Stimulated activated CD8-positive, alpha-beta memory T cell treated with anti-CD3 and anti-CD28 coated beads, Interleukin-12 subunit alpha, Interleukin-12 subunit beta, amount 100 ng/mL, for 24 hours (primary cell): Measurements from ENCODE around the gene NYAP1.
"Not testable (repeated sequence)": the region's sequence is repeated elsewhere in the genome, so short reads cannot be mapped to it uniquely, and the experiment has no call there.

ENCODE experiments used
- DNase-seq: peaks from one replicate; pipeline ENCODE4 v3.0.0-alpha.2; 2020; ENCODE audit errors: extremely low read depth

The NYAP1 gene

GRCh38 chr7:100483722-100484672 is at the start of gene NYAP1:
TSS of gene NYAP1 (plus strand) at chr7:100483927. CDS start at chr7:100485312, 1,385 bp downstream.
- no peak for DNase-seq

DNA sequence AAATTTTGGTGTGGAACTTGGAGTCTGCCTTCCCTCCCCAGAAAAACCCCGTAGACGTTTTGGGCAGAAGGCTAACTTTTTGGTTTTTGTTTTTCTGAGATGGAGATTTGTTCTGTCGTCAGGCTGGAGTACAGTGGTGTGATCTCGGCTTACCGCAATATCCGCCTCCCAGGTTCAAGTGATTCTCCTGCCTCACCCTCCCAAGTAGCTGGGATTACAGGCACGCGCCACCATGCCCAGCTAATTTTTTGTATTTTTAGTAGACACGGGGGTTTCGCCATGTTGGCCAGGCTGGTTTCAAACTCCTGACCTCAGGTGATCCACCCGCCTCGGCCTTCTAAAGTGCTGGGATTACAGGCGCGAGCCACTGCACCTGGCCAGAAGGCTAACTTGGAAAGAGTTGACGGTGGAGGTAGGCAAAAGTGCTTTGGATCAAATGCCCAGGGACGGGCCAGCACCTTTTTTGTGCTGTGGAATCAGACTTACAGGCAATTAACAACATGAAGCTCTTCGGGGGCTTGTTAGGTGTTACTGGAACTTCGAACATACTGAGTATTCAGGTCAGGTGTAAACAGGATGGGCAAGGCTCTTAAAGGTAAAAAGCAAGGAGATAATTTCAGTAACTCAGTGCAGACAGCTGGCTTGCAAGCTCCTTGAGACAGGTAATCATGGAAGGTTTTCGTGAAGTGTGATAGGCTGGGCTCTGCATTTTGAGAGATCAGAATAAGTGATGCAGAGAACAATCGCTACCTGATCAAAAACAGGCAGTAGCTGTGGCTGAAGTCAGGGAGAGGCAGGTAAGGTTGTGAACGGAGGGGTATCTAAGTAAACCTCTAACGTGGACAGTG is 49.2 kb upstream of the NYAP1 start:
- no peak for DNase-seq

- no peak for DNase-seq
Measured at GRCh38 chr7:100435401-100436304, 48.1 kb upstream of the NYAP1 start.

DNA sequence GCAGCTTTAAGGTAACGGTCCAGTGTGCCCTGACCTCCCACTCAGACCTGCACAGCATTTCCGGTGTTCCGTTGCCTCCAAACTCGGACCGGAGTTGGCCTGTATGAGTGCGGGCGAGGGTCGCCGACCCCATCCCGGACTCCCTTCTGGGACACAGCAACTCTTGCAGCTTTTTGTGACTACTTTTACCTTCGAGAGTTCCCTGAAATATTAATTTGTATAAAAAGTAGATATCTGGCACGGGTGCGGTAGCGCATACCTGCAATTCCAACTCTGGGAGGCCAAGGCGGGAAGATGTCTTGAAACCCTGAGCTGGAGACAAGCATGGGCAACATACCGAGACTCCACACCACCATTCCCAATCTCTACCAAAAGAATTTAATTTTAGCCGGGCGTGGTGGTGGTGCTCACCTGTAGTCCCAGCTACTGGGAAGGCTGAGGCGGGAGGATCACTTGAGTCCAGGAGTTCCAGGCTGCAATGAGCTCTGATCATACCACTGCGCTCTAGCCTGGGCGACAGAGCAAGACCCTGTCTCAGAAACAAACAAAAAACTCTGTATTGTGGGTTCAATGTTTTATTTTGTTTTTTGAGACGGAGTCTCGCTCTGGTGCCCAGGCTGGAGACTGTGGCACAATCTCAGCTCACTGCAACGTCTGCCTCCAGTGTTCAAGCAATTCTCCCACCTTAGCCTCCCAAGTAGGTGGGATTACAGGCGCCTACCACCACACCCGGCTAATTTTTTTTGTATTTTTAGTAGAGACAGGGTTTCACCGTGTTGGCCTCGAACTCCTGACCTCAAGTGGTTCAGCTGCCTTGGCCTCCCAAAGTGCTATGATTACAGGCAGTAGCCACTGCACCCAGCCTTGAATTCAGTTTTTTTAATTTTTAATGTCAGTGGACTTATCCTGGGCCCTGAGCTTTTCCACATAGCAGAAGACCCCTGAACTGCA is 46.3 kb upstream of the NYAP1 start:
- no peak for DNase-seq

- no peak for DNase-seq
Measured at GRCh38 chr7:100438172-100438571, 45.6 kb upstream of the NYAP1 start.

DNA sequence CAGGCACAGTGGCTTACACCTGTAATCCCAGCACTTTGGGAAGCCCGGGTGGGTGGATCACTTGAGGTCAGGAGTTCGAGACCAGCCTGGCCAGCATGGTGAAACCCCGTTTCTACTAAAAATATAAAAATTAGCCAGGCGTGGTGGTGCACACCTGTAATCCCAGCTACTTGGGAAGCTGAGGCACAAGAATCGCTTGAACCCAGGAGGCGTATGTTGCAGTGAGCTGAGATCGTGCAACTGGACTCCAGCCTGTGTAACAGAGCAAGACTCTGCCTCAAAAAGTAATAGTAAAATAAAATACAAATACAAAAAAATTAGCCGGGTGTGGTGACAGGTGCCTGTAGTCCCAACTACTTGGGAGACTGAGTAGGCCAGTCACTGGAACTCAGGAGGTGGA is 45.0 kb upstream of the NYAP1 start:
- DNase-seq: not testable (repeated sequence)

- not testable (repeated sequence) for DNase-seq
Measured at GRCh38 chr7:100439244-100439643, 44.5 kb upstream of the NYAP1 start.

DNA sequence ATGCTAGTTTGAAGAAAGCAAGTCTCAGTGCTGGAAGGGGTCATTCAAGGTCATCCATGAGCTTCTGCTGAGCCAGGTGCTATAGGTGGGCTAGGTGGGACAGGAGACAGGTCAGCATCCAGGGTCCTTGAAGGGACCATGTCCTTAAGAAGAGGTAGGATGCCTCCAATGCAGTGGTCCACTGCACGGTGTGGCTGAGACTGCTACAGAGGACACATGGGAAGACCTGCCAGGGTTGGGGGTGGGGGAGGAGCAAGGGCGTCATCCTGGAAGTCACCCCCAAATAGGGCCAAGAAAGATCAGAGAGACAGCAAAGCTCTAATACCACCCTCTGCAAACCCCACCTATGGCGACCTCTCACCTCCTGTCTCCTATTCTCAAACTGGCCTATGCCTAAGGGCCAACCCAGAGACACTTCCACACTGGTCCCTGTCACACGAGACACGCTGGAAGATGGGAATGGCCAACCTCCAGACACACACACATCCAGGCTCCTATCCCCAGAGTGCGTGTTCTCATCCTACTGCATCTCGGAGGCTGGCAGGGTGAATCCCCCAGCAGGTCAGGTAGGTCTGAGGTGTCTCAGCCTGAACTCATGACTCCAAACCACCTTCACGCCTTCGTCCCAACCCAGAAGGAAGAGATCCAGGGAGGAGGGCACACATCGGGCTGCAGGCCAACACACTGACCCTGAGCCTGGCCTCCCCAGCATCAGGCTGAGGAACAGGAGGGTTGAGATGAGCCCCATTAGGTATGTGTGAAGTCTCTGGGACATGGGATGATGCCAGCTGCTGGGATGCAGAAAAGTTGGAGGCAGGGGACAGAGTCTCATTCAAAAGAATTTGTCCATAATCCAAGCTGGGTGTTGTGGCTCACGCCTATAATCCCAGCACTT is 41.8 kb upstream of the NYAP1 start:
- no peak for DNase-seq

DNA sequence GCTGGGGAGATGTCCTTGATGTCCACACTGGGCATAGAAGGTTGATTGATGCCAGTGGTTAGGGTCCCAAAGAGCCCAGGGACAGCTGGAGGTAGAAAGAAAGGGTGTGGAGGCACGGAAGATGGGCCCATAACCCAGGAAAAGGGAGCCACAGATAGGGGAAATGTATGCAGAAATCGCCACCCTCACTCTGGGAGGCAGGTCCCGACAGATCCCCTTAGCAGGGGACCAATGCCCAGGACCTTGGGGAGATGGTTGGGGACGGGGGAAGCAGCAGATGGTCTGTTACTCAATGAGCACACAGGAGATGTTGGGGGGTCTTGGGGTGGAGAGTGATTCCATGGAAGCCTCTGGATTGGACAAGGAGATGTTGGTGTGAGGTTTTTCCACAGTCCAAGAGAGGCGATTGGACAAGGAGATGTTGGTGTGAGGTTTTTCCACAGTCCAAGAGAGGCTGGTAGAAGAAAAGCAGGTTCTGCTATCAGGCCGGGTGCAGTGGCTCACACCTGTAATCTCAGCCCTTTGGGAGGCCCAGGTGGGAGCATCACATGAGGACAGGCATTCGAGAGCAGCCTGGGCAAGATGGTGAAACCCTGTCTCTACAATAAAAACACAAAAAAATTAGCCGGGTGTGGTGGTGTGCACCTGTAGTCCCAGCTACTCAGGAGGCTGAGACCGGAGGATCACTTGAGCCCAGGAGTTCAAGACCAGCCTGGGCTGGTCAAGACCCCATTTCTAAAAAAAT is 40.5 kb upstream of the NYAP1 start:
- DNase-seq: no peak

GRCh38 chr7:100444311-100445278 is 39.1 kb upstream of the NYAP1 start:
- DNase-seq: no peak

DNA sequence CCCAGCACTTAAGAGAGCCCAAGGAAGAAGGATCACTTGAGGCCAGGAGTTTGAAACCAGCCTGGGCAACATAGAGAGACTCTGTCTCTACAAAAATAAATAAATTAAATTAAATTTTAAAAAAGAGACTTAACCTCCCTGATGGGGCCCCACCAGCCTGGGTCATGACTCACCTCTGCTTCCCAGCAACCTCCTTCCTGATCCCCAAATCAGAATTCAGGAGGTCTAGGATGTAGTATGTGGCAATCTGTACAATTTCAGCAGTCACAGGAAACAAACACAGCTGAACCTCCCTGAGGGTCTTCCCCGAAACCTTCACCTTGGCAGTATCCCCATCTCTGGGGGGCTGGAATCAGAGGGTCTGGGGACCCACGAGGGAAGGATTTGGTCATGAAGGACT is 37.7 kb upstream of the NYAP1 start:
- no peak for DNase-seq

GRCh38 chr7:100447363-100447762 is 36.4 kb upstream of the NYAP1 start:
- not testable (repeated sequence) for DNase-seq

- DNase-seq: no peak
Measured at GRCh38 chr7:100449190-100449795, 34.4 kb upstream of the NYAP1 start.

GRCh38 chr7:100452513-100452912 is 31.2 kb upstream of the NYAP1 start:
- no peak for DNase-seq

GRCh38 chr7:100453854-100454253 is 29.9 kb upstream of the NYAP1 start:
- DNase-seq: not testable (repeated sequence)

DNA sequence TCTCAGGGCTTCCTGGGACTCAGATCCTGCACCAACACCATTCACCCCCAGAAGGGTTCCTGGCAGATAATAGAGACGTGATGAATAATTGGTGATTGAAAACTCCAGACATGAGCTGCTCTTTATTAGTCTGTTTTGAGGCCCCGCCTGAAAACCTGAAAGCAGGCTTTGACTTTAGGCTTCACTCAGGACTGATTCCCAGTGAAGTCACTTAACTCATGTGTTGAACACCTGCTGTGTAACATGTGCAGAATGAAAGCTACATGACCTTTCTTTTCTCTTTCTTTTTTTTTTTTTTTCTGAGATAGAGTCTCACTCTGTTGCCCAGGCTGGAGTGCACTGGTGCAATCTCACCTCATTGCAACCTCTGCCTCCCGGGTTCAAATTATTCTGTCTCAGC is 28.5 kb upstream of the NYAP1 start:
- DNase-seq: no peak

- DNase-seq: no peak
Measured at GRCh38 chr7:100456562-100456961, 27.2 kb upstream of the NYAP1 start.
